ENCODE results near the gene SUFU.
"Not testable (repeated sequence)": the region's sequence is repeated elsewhere in the genome, so short reads cannot be mapped to it uniquely, and the experiment has no call there.

SUFU gene

GRCh38 chr10:102503264-102504178 lies at the start of gene SUFU:
SUFU (plus strand) TSS chr10:102503972; CDS start chr10:102504153, 181 bp downstream.
- H3K4me3 Mint-ChIP-seq: no peak within 1 kb of the TSS
- H3K27ac Mint-ChIP-seq: peak within 1 kb of the TSS; percentile 80
- peaks cover 26% of the 10 kb centered on the region for H3K4me1 Mint-ChIP-seq (ENCODE audit: low read depth)
- H3K36me3 Mint-ChIP-seq (ENCODE audit: low read depth): peaks cover 21% of the 10 kb centered on the region
- DNase-seq (ENCODE audit: low spot score): peak; percentile 96
- H3K27me3 Mint-ChIP-seq (ENCODE audit: low read depth): no peaks in the 10 kb centered on the region
- H3K9me3 Mint-ChIP-seq: no peaks in the 10 kb centered on the region

GRCh38 chr10:102454662-102455487 lies 48.9 kb upstream of the SUFU start:
- H3K36me3 Mint-ChIP-seq (ENCODE audit: low read depth): peaks cover 10% of the 10 kb centered on the region
- not testable (repeated sequence) for DNase-seq (ENCODE audit: low spot score); H3K27me3 Mint-ChIP-seq (ENCODE audit: low read depth); H3K27ac Mint-ChIP-seq; H3K4me3 Mint-ChIP-seq; H3K9me3 Mint-ChIP-seq
- peaks cover 15% of the 10 kb centered on the region for H3K4me1 Mint-ChIP-seq (ENCODE audit: low read depth)

DNA sequence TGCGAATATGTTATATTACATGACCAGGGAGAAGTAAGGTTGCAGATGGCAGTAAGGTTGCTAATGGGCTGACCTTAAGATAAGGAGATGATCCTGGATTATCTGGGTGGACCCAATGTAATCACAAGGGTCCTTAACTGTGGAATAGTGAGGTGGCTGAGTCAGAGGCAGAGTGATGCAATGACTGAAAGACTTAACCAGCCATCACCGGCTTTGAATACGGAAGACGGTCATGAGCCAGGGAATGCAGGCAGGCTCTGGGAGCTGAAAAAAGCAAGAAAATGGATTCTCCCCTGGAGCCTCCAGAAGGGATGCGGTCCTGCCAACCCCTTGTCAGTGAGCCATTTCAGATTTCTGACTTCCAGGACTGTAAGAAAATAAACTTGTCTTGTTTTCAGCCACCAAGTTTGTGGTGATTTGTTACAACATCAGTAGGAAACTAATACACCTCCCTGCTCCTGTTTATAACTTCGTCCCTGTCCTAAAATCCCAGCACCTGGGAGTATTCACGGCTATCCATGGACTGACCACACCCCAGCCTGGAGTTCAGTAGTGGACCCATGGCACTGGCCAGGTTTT lies 47.8 kb upstream of the SUFU start:
- Mint-ChIP-seq H3K4me1 (ENCODE audit: low read depth) (peaks cover 21% of the 10 kb centered on the region), H3K4me3 (no peak overlapping the region), H3K27ac (no peak overlapping the region), H3K36me3 (ENCODE audit: low read depth) (peaks cover 10% of the 10 kb centered on the region), H3K9me3 (no peaks in the 10 kb centered on the region), H3K27me3 (ENCODE audit: low read depth) (no peaks in the 10 kb centered on the region)
- no peak for DNase-seq (ENCODE audit: low spot score)

DNA sequence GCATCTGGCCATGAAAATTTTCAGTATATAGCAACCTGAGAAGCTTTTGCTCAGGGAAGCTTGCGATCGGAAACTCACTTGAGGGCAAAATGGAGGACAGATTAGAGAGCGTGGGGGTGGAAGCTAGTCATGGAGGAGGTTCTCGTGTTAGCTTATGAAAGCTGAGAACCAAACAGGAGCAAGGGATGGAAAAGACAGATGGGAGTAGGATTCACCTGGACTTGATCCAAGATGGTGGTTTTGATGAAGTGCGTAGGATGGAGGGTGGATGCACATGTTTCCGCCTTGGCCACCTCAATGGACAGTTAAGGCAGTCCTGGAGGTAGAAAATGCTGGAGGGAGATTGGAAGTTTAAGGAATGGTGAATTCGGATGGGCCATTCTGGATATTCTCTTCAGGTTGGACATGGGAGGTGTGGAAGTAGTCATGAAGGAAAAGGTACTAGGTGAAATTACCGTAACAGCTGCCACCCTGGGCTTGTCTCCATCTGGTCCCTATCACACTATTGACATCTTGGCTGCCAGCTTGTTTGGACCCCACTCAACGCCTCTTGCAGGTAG lies 46.1 kb upstream of the SUFU start:
- H3K4me1 Mint-ChIP-seq (ENCODE audit: low read depth): peaks cover 26% of the 10 kb centered on the region
- DNase-seq (ENCODE audit: low spot score): no peak
- H3K9me3 Mint-ChIP-seq: no peaks in the 10 kb centered on the region
- H3K36me3 Mint-ChIP-seq (ENCODE audit: low read depth): peaks cover 8% of the 10 kb centered on the region
- H3K27ac Mint-ChIP-seq: no peak overlapping the region
- no peak overlapping the region for H3K4me3 Mint-ChIP-seq
- H3K27me3 Mint-ChIP-seq (ENCODE audit: low read depth): no peaks in the 10 kb centered on the region

DNA sequence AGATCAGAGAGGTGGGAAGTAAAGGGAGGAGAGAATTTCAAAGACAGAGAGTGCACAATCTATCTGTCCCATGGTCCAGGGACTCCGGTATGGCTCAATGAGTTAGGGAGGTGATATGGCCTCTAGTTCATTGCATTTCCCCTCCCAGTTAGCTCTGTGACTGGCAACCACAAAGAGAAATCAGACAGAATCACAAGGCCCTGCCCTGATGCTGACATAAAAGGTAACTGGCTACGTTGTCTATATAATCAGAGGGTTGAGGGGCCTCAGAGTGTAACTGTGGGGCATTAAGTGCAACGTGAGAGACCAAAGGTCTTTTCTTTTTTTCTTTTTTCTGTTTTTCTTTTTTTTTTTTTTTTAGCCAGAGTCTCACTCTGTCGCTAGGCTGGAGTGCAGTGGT lies 45.1 kb upstream of the SUFU start:
- DNase-seq (ENCODE audit: low spot score): no peak
- no peaks in the 10 kb centered on the region for H3K27me3 Mint-ChIP-seq (ENCODE audit: low read depth)
- H3K27ac Mint-ChIP-seq: no peak overlapping the region
- peaks cover 4% of the 10 kb centered on the region for H3K36me3 Mint-ChIP-seq (ENCODE audit: low read depth)
- peaks cover 24% of the 10 kb centered on the region for H3K4me1 Mint-ChIP-seq (ENCODE audit: low read depth)
- H3K4me3 Mint-ChIP-seq: no peak overlapping the region
- no peaks in the 10 kb centered on the region for H3K9me3 Mint-ChIP-seq

DNA sequence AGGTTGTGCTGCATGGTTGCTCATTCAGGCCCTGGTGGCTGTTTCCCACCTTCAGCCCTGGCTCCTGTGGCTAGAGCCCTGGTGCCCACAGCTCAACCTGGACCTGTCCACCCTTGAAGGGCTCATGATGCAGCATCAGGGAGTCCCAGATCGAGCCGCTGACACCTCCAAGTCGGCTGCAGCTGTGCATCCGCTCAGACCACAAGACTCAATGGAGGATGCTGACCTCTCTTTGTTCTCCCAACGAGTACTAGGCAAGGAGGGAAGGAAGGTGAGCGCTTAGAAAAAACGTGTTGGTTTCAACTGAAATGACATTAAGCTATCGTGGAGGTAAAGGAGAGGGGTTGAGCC lies 43.0 kb upstream of the SUFU start:
- DNase-seq (ENCODE audit: low spot score): no peak
- Mint-ChIP-seq H3K36me3 (ENCODE audit: low read depth) (no peaks in the 10 kb centered on the region), H3K4me3 (peak overlapping the region; percentile 96), H3K9me3 (no peaks in the 10 kb centered on the region), H3K27ac (peak overlapping the region; percentile 87), H3K27me3 (ENCODE audit: low read depth) (no peaks in the 10 kb centered on the region), H3K4me1 (ENCODE audit: low read depth) (peaks cover 25% of the 10 kb centered on the region)

DNA sequence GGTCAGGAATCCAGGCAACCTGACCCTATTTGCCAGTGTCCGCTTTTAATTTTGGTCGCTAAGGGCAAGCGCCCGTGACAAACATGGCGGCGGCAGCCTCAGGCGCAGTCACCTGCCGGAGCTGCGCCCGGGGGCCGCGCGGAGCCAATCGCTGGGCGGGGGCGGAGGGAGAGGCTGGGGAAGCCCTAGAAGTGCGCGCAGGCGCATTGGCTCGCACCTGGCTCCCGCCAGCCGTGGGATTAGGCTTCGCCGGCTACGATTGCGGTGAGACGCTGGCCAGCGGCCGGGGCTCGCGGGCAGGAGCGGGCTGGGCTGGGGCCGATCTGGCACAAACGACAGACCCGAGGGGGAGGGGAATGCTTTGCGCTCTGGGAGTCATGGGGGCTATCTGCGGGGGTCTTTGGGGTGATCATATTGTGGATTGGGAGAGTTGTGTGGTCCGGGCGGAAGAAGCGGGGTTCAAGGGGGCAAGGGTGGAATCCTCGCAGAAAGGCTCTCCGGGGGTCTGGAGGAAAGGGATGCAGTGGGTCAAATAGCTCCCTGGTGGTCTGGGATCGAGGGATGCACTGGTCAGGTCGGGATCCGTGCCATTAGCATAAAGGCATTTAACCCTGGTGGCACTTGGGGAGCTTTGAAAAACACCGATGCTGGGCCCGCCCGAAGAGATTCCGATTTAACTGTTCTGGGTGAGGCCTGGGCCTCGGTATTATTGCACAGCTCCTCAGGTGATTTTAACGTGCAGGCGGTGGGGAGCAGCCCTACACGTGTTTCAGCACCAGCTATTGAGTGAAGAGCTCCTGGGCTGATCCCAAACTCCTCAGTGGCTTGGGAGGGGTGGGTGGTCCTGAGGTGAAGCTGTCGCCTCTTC lies 42.4 kb upstream of the SUFU start:
- Mint-ChIP-seq H3K9me3 (no peaks in the 10 kb centered on the region), H3K27ac (peak overlapping the region; percentile 87), H3K27me3 (ENCODE audit: low read depth) (no peaks in the 10 kb centered on the region), H3K36me3 (ENCODE audit: low read depth) (no peaks in the 10 kb centered on the region), H3K4me1 (ENCODE audit: low read depth) (peaks cover 25% of the 10 kb centered on the region), H3K4me3 (peak overlapping the region; percentile 96)
- DNase-seq (ENCODE audit: low spot score): peak; percentile 90

DNA sequence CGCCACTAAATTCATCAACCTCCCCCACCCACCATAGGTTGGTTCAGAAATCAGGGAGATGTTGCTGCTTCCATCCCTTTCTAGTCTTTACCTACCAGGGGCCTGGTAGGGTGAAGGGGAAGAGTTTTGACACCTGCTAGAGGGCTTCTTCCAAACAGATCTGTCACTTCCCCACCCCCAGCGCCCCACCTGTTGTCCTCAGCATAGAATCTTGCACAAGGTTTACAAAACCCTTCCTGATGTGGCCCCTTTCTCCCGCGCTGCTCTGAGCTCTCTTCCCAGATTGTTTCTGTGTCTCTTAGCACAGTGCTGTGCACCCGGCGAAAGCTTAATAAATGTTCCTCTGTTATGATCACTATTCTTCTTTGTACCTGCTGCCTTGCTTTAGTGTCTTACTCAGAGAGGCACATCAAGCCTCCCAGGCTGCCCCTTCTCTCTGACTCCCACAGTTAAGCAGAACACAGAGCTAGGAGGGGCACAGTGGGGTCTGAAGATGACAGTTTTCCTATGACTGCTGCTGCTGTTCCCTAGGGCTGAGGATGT lies 41.2 kb upstream of the SUFU start:
- Mint-ChIP-seq H3K4me3 (peak overlapping the region; percentile 96), H3K27ac (no peak overlapping the region), H3K9me3 (no peaks in the 10 kb centered on the region), H3K27me3 (ENCODE audit: low read depth) (no peaks in the 10 kb centered on the region), H3K36me3 (ENCODE audit: low read depth) (no peaks in the 10 kb centered on the region), H3K4me1 (ENCODE audit: low read depth) (peaks cover 25% of the 10 kb centered on the region)
- no peak for DNase-seq (ENCODE audit: low spot score)

DNA sequence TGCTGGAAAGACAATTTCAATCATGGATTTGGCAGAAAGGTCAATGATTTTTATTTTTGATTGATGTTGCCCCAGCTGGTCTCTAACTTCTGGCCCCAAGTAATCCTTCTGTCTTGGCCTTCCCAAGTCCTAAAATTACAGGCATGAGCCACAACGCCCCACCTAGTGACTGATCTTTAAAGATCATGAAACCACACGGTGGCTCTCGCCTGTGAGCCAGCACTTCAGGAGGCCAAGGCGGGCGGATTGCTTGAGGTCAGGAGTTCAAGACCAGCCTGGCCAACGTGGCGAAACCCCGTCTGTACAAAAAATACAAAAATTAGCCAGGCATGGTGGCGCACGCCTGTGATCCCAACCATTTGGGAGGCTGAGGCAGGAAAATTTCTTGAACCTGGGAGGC lies 39.8 kb upstream of the SUFU start:
- H3K36me3 Mint-ChIP-seq (ENCODE audit: low read depth): peaks cover under 1% of the 10 kb centered on the region
- H3K27ac Mint-ChIP-seq: no peak overlapping the region
- H3K27me3 Mint-ChIP-seq (ENCODE audit: low read depth): no peaks in the 10 kb centered on the region
- H3K4me3 Mint-ChIP-seq: no peak overlapping the region
- no peaks in the 10 kb centered on the region for H3K9me3 Mint-ChIP-seq
- H3K4me1 Mint-ChIP-seq (ENCODE audit: low read depth): peaks cover 25% of the 10 kb centered on the region
- no peak for DNase-seq (ENCODE audit: low spot score)

GRCh38 chr10:102465466-102465865 lies 38.3 kb upstream of the SUFU start:
- no peak overlapping the region for H3K4me3 Mint-ChIP-seq
- peaks cover 23% of the 10 kb centered on the region for H3K4me1 Mint-ChIP-seq (ENCODE audit: low read depth)
- no peak overlapping the region for H3K27ac Mint-ChIP-seq
- DNase-seq (ENCODE audit: low spot score): no peak
- peaks cover 4% of the 10 kb centered on the region for H3K36me3 Mint-ChIP-seq (ENCODE audit: low read depth)
- H3K27me3 Mint-ChIP-seq (ENCODE audit: low read depth): no peaks in the 10 kb centered on the region
- no peaks in the 10 kb centered on the region for H3K9me3 Mint-ChIP-seq

- no peaks in the 10 kb centered on the region for H3K27me3 Mint-ChIP-seq (ENCODE audit: low read depth)
- H3K9me3 Mint-ChIP-seq: no peaks in the 10 kb centered on the region
- H3K36me3 Mint-ChIP-seq (ENCODE audit: low read depth): peaks cover 4% of the 10 kb centered on the region
- DNase-seq (ENCODE audit: low spot score): no peak
- no peak overlapping the region for H3K27ac Mint-ChIP-seq
- peaks cover 8% of the 10 kb centered on the region for H3K4me1 Mint-ChIP-seq (ENCODE audit: low read depth)
- H3K4me3 Mint-ChIP-seq: no peak overlapping the region
Measured at GRCh38 chr10:102467318-102467717, 36.5 kb upstream of the SUFU start.

GRCh38 chr10:102467971-102468438 lies 35.8 kb upstream of the SUFU start:
- Mint-ChIP-seq H3K27ac (no peak overlapping the region), H3K9me3 (no peaks in the 10 kb centered on the region), H3K36me3 (ENCODE audit: low read depth) (peaks cover 4% of the 10 kb centered on the region), H3K4me1 (ENCODE audit: low read depth) (peaks cover 2% of the 10 kb centered on the region), H3K27me3 (ENCODE audit: low read depth) (no peaks in the 10 kb centered on the region), H3K4me3 (no peak overlapping the region)
- DNase-seq (ENCODE audit: low spot score): no peak

DNA sequence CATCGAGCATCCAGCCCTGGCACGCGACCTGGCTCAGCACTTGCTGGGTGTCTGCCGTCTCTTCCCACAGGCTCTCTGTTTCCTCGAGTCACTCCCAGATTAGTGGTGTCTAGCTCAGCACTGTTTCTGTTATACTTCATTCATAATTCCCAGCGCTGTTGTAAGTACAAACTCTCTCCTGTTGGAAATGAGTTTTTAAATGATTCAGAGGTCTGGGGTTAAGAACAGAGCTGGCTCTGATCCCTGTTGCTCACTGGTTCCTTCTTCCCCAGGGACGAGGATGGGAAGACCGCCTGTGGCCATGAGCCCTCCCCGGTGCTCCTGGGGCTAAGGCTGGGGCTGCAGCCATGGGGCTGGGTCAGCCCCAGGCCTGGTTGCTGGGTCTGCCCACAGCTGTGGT lies 35.1 kb upstream of the SUFU start:
- H3K27ac Mint-ChIP-seq: no peak overlapping the region
- peaks cover 4% of the 10 kb centered on the region for H3K36me3 Mint-ChIP-seq (ENCODE audit: low read depth)
- peaks cover 7% of the 10 kb centered on the region for H3K4me1 Mint-ChIP-seq (ENCODE audit: low read depth)
- H3K27me3 Mint-ChIP-seq (ENCODE audit: low read depth): no peaks in the 10 kb centered on the region
- no peak overlapping the region for H3K4me3 Mint-ChIP-seq
- DNase-seq (ENCODE audit: low spot score): no peak
- H3K9me3 Mint-ChIP-seq: no peaks in the 10 kb centered on the region
